ENCODE data around the gene FERD3L. TPM values are rescaled to one million over a fixed set of nuclear protein-coding genes. Genes with fewer than 3 reads are reported as not detected.

Gene FERD3L
- total RNA-seq, 1 donor from 2014 or later, result not detected

GRCh38 chr7:19105546-19105945 lies 39.7 kb downstream of the FERD3L start:
- DNase-seq (ENCODE audit: low spot score), result no peak
- no peak overlapping the region for H3K27ac Mint-ChIP-seq
- H3K4me3 Mint-ChIP-seq (ENCODE audit: low read depth), result no peak overlapping the region
- intact Hi-C loops (cut with micrococcal nuclease), result no loop called here
- H3K36me3 Mint-ChIP-seq (ENCODE audit: low read depth), result no peaks in the 10 kb centered on the region
- no peaks in the 10 kb centered on the region for H3K4me1 Mint-ChIP-seq (ENCODE audit: low read depth)
- peaks cover 62% of the 10 kb centered on the region for H3K27me3 Mint-ChIP-seq (ENCODE audit: low read depth)
- no peaks in the 10 kb centered on the region for H3K9me3 Mint-ChIP-seq

GRCh38 chr7:19104811-19105210 lies 40.4 kb downstream of the FERD3L start:
- no peak overlapping the region for H3K27ac Mint-ChIP-seq
- intact Hi-C loops (cut with micrococcal nuclease), result no loop called here
- peaks cover 54% of the 10 kb centered on the region for H3K27me3 Mint-ChIP-seq (ENCODE audit: low read depth)
- H3K4me1 Mint-ChIP-seq (ENCODE audit: low read depth), result no peaks in the 10 kb centered on the region
- no peaks in the 10 kb centered on the region for H3K9me3 Mint-ChIP-seq
- H3K36me3 Mint-ChIP-seq (ENCODE audit: low read depth), result no peaks in the 10 kb centered on the region
- DNase-seq (ENCODE audit: low spot score), result no peak
- no peak overlapping the region for H3K4me3 Mint-ChIP-seq (ENCODE audit: low read depth)

GRCh38 chr7:19102884-19103283 lies 42.3 kb downstream of the FERD3L start:
- H3K9me3 Mint-ChIP-seq, result no peaks in the 10 kb centered on the region
- peaks cover 35% of the 10 kb centered on the region for H3K27me3 Mint-ChIP-seq (ENCODE audit: low read depth)
- no peaks in the 10 kb centered on the region for H3K36me3 Mint-ChIP-seq (ENCODE audit: low read depth)
- H3K4me3 Mint-ChIP-seq (ENCODE audit: low read depth), result no peak overlapping the region
- H3K27ac Mint-ChIP-seq, result no peak overlapping the region
- DNase-seq (ENCODE audit: low spot score), result no peak
- intact Hi-C loops (cut with micrococcal nuclease), result no loop called here
- no peaks in the 10 kb centered on the region for H3K4me1 Mint-ChIP-seq (ENCODE audit: low read depth)

- Mint-ChIP-seq H3K27ac (no peak overlapping the region), H3K4me1 (ENCODE audit: low read depth) (no peaks in the 10 kb centered on the region), H3K9me3 (no peaks in the 10 kb centered on the region), H3K27me3 (ENCODE audit: low read depth) (peaks cover 26% of the 10 kb centered on the region), H3K4me3 (ENCODE audit: low read depth) (no peak overlapping the region), H3K36me3 (ENCODE audit: low read depth) (no peaks in the 10 kb centered on the region)
- intact Hi-C loops (cut with micrococcal nuclease), result no loop called here
- DNase-seq (ENCODE audit: low spot score), result no peak
Observed at GRCh38 chr7:19101909-19102308, 43.3 kb downstream of the FERD3L start.

GRCh38 chr7:19101472-19101871 lies 43.7 kb downstream of the FERD3L start:
- intact Hi-C loops (cut with micrococcal nuclease), result no loop called here
- H3K9me3 Mint-ChIP-seq, result no peaks in the 10 kb centered on the region
- H3K4me3 Mint-ChIP-seq (ENCODE audit: low read depth), result no peak overlapping the region
- H3K36me3 Mint-ChIP-seq (ENCODE audit: low read depth), result no peaks in the 10 kb centered on the region
- H3K27me3 Mint-ChIP-seq (ENCODE audit: low read depth), result peaks cover 22% of the 10 kb centered on the region
- DNase-seq (ENCODE audit: low spot score), result no peak
- H3K4me1 Mint-ChIP-seq (ENCODE audit: low read depth), result no peaks in the 10 kb centered on the region
- H3K27ac Mint-ChIP-seq, result no peak overlapping the region

GRCh38 chr7:19099924-19100323 lies 45.3 kb downstream of the FERD3L start:
- H3K36me3 Mint-ChIP-seq (ENCODE audit: low read depth), result no peaks in the 10 kb centered on the region
- no peak for DNase-seq (ENCODE audit: low spot score)
- no peak overlapping the region for H3K27ac Mint-ChIP-seq
- H3K4me3 Mint-ChIP-seq (ENCODE audit: low read depth), result no peak overlapping the region
- H3K4me1 Mint-ChIP-seq (ENCODE audit: low read depth), result no peaks in the 10 kb centered on the region
- H3K9me3 Mint-ChIP-seq, result no peaks in the 10 kb centered on the region
- H3K27me3 Mint-ChIP-seq (ENCODE audit: low read depth), result peaks cover 8% of the 10 kb centered on the region
- intact Hi-C loops (cut with micrococcal nuclease), result no loop called here

- peaks cover 1% of the 10 kb centered on the region for H3K27me3 Mint-ChIP-seq (ENCODE audit: low read depth)
- H3K36me3 Mint-ChIP-seq (ENCODE audit: low read depth), result no peaks in the 10 kb centered on the region
- no peaks in the 10 kb centered on the region for H3K9me3 Mint-ChIP-seq
- intact Hi-C loops (cut with micrococcal nuclease), result no loop called here
- H3K4me3 Mint-ChIP-seq (ENCODE audit: low read depth), result no peak overlapping the region
- H3K27ac Mint-ChIP-seq, result no peak overlapping the region
- H3K4me1 Mint-ChIP-seq (ENCODE audit: low read depth), result no peaks in the 10 kb centered on the region
- no peak for DNase-seq (ENCODE audit: low spot score)
Observed at GRCh38 chr7:19099194-19099593, 46.0 kb downstream of the FERD3L start.

GRCh38 chr7:19098510-19098909 lies 46.7 kb downstream of the FERD3L start:
- no peaks in the 10 kb centered on the region for H3K9me3 Mint-ChIP-seq
- no peak overlapping the region for H3K27ac Mint-ChIP-seq
- H3K27me3 Mint-ChIP-seq (ENCODE audit: low read depth), result peaks cover 1% of the 10 kb centered on the region
- intact Hi-C loops (cut with micrococcal nuclease), result no loop called here
- H3K4me1 Mint-ChIP-seq (ENCODE audit: low read depth), result no peaks in the 10 kb centered on the region
- H3K36me3 Mint-ChIP-seq (ENCODE audit: low read depth), result no peaks in the 10 kb centered on the region
- no peak for DNase-seq (ENCODE audit: low spot score)
- H3K4me3 Mint-ChIP-seq (ENCODE audit: low read depth), result no peak overlapping the region

GRCh38 chr7:19097165-19098055 lies 47.8 kb downstream of the FERD3L start:
- Mint-ChIP-seq H3K36me3 (ENCODE audit: low read depth) (no peaks in the 10 kb centered on the region), H3K27ac (no peak overlapping the region), H3K27me3 (ENCODE audit: low read depth) (peaks cover 1% of the 10 kb centered on the region), H3K9me3 (no peaks in the 10 kb centered on the region), H3K4me1 (ENCODE audit: low read depth) (no peaks in the 10 kb centered on the region), H3K4me3 (ENCODE audit: low read depth) (no peak overlapping the region)
- intact Hi-C loops (cut with micrococcal nuclease), result no loop called here
- DNase-seq (ENCODE audit: low spot score), result no peak

GRCh38 chr7:19095353-19095860 lies 49.8 kb downstream of the FERD3L start:
- intact Hi-C loops (cut with micrococcal nuclease), result no loop called here
- Mint-ChIP-seq H3K27ac (no peak overlapping the region), H3K36me3 (ENCODE audit: low read depth) (no peaks in the 10 kb centered on the region), H3K4me3 (ENCODE audit: low read depth) (no peak overlapping the region), H3K27me3 (ENCODE audit: low read depth) (peaks cover 1% of the 10 kb centered on the region), H3K9me3 (no peaks in the 10 kb centered on the region), H3K4me1 (ENCODE audit: low read depth) (no peaks in the 10 kb centered on the region)
- DNase-seq (ENCODE audit: low spot score), result no peak

Other genes starting within 250 kb of the FERD3L start
- 1.2 and 2.2 TPM in 2 replicates for gene TWIST1, start 27.8 kb downstream of the FERD3L start, total RNA-seq

Data from activated T-helper 2 cell treated with anti-CD3 and anti-CD28 coated beads, Interferon-gamma antibody, Interleukin-2, Interleukin-4, amounts not matched to agents 10 μg/mL and 5 μg/mL and 100 μg/mL, durations not matched to agents 14 hours and 24 hours and 36 hours (primary cell).